Measurements from ENCODE around the gene PDE10A.

DNA sequence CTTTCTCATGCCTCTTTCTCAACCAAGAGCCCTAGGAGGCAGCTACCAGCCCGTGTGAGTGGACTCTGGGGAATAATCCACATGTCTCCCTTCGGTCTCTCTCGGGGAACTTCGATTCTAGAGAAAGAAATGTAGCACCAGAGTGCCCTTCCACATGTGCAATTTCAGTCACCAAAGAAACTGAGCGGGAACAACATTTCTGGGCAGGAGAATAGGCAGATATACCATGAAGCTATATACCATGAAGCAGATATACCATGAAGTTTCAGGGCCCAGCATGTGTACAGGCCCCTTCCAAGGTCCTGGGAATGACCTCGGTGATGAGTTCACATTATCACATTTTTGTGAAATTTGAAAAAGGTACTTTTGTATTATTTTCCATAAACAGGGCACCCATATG lies 60.8 kb downstream of the PDE10A start:
- TF ChIP-seq, protein P1, sequence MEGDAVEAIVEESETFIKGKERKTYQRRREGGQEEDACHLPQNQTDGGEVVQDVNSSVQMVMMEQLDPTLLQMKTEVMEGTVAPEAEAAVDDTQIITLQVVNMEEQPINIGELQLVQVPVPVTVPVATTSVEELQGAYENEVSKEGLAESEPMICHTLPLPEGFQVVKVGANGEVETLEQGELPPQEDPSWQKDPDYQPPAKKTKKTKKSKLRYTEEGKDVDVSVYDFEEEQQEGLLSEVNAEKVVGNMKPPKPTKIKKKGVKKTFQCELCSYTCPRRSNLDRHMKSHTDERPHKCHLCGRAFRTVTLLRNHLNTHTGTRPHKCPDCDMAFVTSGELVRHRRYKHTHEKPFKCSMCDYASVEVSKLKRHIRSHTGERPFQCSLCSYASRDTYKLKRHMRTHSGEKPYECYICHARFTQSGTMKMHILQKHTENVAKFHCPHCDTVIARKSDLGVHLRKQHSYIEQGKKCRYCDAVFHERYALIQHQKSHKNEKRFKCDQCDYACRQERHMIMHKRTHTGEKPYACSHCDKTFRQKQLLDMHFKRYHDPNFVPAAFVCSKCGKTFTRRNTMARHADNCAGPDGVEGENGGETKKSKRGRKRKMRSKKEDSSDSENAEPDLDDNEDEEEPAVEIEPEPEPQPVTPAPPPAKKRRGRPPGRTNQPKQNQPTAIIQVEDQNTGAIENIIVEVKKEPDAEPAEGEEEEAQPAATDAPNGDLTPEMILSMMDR (IDR thresholded peaks at IDR 0.05), result no peak
- TF ChIP-seq POLR2A (IDR thresholded peaks at IDR 0.05) (no peak), EP300 (IDR thresholded peaks at IDR 0.05) (no peak)

Data from tibial nerve (tissue), 4 donors.